ENCODE data around the gene CCDC3.

CCDC3 gene

DNA sequence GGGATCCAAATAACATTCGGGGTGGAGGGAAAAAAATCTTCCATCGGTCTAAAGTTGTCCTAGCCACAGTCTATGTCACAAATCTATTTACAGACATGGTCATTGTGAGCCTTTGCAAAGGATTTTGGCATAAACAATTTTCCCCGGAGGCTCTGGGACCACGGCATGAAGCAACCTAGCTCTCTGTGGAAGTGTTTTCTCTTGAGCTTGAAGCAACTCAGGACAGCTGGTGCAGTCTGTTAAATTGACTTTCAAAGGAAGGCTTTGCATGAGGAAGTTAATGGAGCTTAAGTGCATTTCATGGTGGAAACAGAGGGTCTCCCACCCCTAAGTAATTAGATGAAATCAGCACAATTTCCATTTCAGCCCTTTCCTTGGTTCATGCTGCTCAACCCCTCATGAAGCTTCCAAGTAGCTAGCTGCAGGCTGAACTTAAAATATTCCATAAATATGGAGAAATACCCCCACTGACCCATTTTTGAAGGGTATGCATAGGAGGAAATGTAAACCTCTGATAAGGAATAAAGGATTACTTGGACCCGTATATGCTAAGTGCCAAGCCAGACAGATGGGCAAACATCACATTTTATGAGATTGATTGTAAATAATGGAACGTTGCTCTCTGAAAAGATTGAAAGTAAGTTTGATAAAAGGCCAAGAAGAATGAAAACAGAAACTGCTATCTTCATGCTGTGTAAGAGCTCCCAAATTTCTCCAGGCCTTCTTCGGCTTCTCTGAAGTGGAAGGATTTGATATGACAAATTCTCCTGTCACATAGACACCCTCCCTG lies 39.9 kb downstream of the CCDC3 start:
- peak overlapping the region; percentile 14; the same call in 1 of the 2 replicates for H3K27ac ChIP-seq
- TF ChIP-seq, protein P1, sequence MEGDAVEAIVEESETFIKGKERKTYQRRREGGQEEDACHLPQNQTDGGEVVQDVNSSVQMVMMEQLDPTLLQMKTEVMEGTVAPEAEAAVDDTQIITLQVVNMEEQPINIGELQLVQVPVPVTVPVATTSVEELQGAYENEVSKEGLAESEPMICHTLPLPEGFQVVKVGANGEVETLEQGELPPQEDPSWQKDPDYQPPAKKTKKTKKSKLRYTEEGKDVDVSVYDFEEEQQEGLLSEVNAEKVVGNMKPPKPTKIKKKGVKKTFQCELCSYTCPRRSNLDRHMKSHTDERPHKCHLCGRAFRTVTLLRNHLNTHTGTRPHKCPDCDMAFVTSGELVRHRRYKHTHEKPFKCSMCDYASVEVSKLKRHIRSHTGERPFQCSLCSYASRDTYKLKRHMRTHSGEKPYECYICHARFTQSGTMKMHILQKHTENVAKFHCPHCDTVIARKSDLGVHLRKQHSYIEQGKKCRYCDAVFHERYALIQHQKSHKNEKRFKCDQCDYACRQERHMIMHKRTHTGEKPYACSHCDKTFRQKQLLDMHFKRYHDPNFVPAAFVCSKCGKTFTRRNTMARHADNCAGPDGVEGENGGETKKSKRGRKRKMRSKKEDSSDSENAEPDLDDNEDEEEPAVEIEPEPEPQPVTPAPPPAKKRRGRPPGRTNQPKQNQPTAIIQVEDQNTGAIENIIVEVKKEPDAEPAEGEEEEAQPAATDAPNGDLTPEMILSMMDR (conservative IDR thresholded peaks at IDR 0.05) = no peak

DNA sequence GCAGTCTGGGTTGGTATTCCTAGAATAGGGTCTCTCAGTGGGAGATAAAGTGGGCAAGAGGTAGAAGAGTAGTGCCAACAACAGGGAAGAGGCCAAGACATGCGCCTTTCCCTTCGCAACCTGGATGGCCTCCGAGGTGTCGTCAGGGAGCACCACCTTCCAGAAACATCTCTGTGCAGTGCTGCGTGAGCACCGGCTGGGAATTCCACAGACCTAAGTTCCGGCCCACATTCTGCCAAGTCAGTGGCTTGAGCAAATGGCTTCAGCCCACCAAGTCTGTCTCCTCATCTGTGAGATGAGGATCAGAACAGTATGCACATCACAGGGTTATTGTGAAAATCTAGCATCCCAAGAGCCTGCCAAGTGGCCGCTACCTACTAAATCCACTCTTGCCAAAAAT lies 40.6 kb downstream of the CCDC3 start:
- peak overlapping the region; percentile 14 for H3K27ac ChIP-seq
- TF ChIP-seq, protein P1 (conservative IDR thresholded peaks at IDR 0.05) = no peak

DNA sequence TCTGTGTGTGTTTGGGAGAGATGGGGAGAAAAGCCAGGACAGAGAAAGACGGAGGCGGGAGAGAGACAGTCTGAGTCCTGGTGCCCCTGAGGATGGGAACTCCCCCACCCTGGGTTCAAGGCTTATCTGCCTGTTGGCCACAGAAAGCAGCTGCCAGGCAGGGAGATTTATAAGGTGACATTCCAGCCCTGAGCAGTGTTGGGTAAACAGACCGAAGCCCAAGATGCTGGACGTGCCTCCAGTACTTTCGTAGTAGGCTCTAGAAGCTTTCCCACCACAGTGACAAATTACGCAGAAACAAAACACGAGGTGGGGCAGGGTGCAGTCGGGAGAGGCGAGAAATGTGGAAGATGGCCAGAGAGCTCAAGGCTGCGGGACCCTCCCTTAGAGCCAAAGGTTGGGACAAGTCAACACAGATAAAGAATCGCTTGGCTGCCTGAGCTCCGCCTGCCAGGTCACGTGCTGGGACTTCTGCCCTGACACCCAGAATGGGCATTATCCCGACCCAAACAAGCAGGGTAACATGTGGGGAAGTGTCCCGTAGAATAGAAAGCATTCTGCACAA lies 41.1 kb downstream of the CCDC3 start:
- peak overlapping the region; percentile 14 for H3K27ac ChIP-seq
- TF ChIP-seq, protein P1 (conservative IDR thresholded peaks at IDR 0.05) = no peak

DNA sequence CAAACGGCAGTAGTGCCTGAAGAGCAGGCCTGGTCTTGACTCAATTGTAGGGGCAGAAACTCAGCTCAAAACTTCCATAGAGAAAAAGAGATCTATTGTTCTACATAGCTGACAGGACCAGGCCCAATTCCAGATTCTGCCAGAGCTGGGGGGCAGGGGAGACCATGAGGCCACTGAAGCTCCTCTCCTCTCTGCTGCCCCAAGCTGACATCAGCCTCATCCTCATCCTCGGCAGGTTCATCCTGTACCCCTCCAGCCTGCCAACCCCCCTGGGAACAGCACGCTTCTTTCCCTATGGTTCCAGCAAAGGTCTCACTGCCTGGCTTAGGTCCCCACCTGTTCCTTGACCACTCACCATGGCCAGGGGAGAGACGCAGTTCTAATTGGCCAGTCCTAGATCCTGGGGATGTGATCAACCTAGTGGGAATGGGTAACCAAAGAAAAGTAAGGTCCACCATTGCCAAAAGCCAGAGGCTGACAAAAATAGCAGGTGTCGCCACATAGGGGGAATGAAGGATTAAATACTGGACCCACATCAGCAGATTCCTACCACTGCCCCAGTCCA lies 42.9 kb downstream of the CCDC3 start:
- TF ChIP-seq, protein P1 (conservative IDR thresholded peaks at IDR 0.05) = no peak
- no peak overlapping the region for H3K27ac ChIP-seq

DNA sequence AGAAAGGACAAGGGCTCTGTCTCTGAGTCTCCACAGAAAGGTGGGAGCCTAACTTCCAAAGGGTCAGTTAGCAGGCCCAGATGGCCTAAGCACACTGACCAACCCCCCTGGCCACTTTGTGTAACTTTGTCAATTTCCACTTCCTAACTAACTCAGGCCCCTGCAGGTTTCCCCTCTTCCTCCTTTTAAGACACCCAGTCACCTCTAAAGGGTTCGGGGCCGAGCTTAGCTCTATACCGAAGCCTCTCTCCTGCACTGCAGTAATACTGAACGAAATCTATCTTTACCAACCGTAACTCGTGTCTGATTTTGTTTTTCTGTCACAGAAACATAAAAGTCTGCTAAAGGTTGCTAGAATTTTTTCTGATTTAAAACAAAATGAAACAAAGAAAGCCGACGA lies 44.4 kb downstream of the CCDC3 start:
- TF ChIP-seq, protein P1 (conservative IDR thresholded peaks at IDR 0.05) = no peak
- no peak overlapping the region for H3K27ac ChIP-seq

DNA sequence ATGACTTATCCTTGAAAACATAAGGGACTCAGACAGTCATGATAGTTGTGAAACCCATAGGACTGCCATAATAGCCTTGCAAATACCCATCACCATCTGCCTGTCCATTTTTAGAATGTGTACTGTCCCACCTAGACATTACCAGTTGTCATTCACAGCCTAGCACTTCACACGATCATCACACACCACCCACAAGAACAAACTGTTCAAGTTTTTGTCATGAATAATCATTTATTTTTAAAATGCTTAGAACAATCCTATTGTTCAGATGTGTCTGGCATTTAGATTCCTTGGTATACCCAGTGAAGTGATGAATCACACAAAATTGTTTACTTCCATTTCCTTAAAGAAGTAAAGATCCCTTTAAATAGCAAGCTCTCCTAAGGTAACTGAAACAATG lies 46.6 kb downstream of the CCDC3 start:
- TF ChIP-seq, protein P1 (conservative IDR thresholded peaks at IDR 0.05) = no peak
- no peak overlapping the region for H3K27ac ChIP-seq

DNA sequence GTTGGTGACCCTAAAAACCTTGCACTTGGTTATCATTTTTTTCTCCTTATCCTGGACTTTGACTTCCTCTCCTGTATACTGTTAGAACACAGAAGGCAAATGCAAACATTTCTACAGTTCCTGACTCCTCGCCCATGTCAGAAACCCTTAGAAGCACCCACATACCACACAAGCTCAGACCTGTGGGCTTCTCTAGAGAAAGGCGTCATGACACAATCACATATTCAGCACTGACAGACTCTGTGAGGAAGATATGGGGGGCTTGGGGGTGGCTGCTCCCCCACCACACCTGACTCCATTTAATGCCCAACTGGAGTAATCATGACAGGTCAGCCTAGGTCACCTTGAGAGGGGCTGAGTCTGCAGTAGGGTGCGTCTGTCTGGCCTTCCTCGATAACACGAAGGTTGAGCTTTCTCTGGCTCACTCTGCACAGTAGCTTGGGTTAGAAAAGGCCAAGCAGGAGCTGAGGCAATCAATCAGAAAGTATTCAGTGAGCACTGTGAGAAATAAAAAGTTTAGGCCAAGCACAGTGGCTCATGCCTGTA lies 50.9 kb downstream of the CCDC3 start:
- TF ChIP-seq, protein P1 (conservative IDR thresholded peaks at IDR 0.05) = no peak

More for the DNA sequence above, 50.9 kb downstream of the CCDC3 start:
- H3K27ac ChIP-seq = no peak overlapping the region

Measured in VCaP (cell line).